Loucy (cell line): Measurements from ENCODE around the gene SRC.

ENCODE experiments used
- H2AFZ ChIP-seq: fragments of 200-600 bp; sonication (generic); 2 replicates; pipeline ENCODE4 v1.6.0; 2016; ENCODE audit warnings: antibody characterized with exemption, mild to moderate bottlenecking, low read length, moderate library complexity
- H3F3A ChIP-seq: fragments of 200-600 bp; 2 replicates; pipeline ENCODE4 v1.6.0; 2016; ENCODE audit warnings: antibody characterized with exemption, low read depth, mild to moderate bottlenecking
- H3K27me3 ChIP-seq: fragments of 200-600 bp; sonication (generic); 2 replicates; pipeline ENCODE4 v1.6.1; 2014; ENCODE audit warnings: low read length, mild to moderate bottlenecking; ENCODE audit not compliant: insufficient read depth, poor library complexity, severe bottlenecking
- H3K36me3 ChIP-seq: fragments of 200-600 bp; sonication (generic); 2 replicates; pipeline ENCODE4 v1.6.1; 2016; ENCODE audit warnings: low read length; ENCODE audit not compliant: insufficient read depth
- H3K4me1 ChIP-seq: fragments of 200-600 bp; sonication (generic); 2 replicates; pipeline ENCODE4 v1.5.1; 2014; ENCODE audit warnings: low read length, mild to moderate bottlenecking; ENCODE audit not compliant: insufficient read depth, poor library complexity, severe bottlenecking
- H3K4me2 ChIP-seq: fragments of 200-600 bp; sonication (generic); 2 replicates; pipeline ENCODE4 v1.6.0; 2014; ENCODE audit warnings: antibody characterized with exemption, low read length, low read depth, mild to moderate bottlenecking; ENCODE audit not compliant: poor library complexity, severe bottlenecking
- H3K4me3 ChIP-seq: fragments of 200-600 bp; sonication (generic); 2 replicates; pipeline ENCODE4 v1.5.1; 2014; ENCODE audit warnings: low read length, mild to moderate bottlenecking, mixed read lengths; ENCODE audit not compliant: poor library complexity, severe bottlenecking
- H3K79me2 ChIP-seq: fragments of 200-600 bp; sonication (generic); 2 replicates; pipeline ENCODE4 v1.6.1; 2014; ENCODE audit warnings: low read length; ENCODE audit not compliant: insufficient read depth
- H3K9ac ChIP-seq: fragments of 200-600 bp; sonication (generic); 2 replicates; pipeline ENCODE4 v1.6.0; 2014; ENCODE audit warnings: mild to moderate bottlenecking, low read depth, low read length, moderate library complexity; ENCODE audit not compliant: poor library complexity, severe bottlenecking
- H3K9me2 ChIP-seq: fragments of 200-600 bp; sonication (generic); replicated peaks from 2 replicates; pipeline ENCODE4 v1.6.1; 2016; ENCODE audit warnings: low read depth, low read length, mixed read lengths
- H3K9me3 ChIP-seq: fragments of 200-600 bp; sonication (generic); 2 replicates; pipeline ENCODE4 v1.6.1; 2014; ENCODE audit warnings: mild to moderate bottlenecking, antibody characterized with exemption, low read length, low read depth; ENCODE audit not compliant: insufficient read depth
- H4K20me1 ChIP-seq: fragments of 200-600 bp; sonication (generic); 2 replicates; pipeline ENCODE4 v1.6.0; 2014; ENCODE audit warnings: antibody characterized with exemption, low read length, mild to moderate bottlenecking; ENCODE audit not compliant: insufficient read depth, poor library complexity, severe bottlenecking
- EZH2phosphoT487 ChIP-seq: fragments of 200-600 bp; IDR thresholded peaks from 2 replicates; pipeline ENCODE4 v1.6.1; 2018; ENCODE audit warnings: antibody characterized with exemption, mild to moderate bottlenecking, moderate library complexity, borderline replicate concordance
- TF ChIP-seq, protein P1 (sequence below): fragments of 200-600 bp; sonication (generic); conservative IDR thresholded peaks from 2 replicates; pipeline ENCODE4 v1.5.1; 2014; ENCODE audit warnings: mild to moderate bottlenecking, antibody characterized with exemption, low read length

Gene SRC

DNA sequence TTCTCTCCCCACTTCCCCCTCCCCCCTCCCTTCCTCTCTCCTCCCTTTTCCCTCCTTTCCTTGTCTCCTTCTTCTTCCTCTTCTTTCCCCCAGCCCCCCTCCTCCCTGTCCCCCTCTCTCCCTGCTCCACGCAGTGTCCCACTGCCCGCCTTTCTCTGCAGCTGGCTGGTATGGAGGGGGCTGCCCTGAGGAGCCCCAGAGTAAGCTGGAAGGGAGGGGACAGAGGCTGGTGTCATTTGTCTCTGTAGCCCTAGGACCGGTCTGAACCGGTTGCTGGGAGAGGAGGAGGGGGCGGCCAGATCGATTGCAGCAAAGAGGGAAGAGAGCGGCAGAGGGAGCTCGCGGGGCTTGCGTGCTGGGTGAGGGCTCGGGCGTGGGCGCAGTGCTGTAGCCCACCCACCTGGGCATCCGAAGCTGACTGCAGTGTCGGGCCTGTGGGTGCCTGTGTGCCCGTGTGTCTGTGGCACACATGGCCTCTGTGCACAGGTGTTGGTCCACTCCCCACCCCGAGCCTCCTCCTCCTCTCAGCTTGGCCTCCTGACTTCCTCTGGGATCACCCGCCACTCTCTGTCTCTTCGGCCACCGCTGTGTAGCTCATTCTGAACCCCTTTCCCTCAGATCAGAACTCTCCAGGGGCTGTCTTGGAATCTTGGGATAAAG lies 50.6 kb downstream of the SRC start:
- Histone ChIP-seq H4K20me1 (no peaks in the 10 kb centered on the region), H3K9me2 (no peaks in the 10 kb centered on the region), H3K36me3 (no peaks in the 10 kb centered on the region), H3K4me2 (no peak overlapping the region), H3K9ac (no peak overlapping the region), H3F3A (no peaks in the 10 kb centered on the region), H3K4me3 (no peak overlapping the region), H2AFZ (no peak overlapping the region), H3K79me2 (no peaks in the 10 kb centered on the region), H3K9me3 (no peaks in the 10 kb centered on the region), H3K27me3 (no peaks in the 10 kb centered on the region), H3K4me1 (peaks cover 6% of the 10 kb centered on the region)
- TF ChIP-seq, protein P1, sequence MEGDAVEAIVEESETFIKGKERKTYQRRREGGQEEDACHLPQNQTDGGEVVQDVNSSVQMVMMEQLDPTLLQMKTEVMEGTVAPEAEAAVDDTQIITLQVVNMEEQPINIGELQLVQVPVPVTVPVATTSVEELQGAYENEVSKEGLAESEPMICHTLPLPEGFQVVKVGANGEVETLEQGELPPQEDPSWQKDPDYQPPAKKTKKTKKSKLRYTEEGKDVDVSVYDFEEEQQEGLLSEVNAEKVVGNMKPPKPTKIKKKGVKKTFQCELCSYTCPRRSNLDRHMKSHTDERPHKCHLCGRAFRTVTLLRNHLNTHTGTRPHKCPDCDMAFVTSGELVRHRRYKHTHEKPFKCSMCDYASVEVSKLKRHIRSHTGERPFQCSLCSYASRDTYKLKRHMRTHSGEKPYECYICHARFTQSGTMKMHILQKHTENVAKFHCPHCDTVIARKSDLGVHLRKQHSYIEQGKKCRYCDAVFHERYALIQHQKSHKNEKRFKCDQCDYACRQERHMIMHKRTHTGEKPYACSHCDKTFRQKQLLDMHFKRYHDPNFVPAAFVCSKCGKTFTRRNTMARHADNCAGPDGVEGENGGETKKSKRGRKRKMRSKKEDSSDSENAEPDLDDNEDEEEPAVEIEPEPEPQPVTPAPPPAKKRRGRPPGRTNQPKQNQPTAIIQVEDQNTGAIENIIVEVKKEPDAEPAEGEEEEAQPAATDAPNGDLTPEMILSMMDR = no peak
- no peak for TF ChIP-seq EZH2phosphoT487

DNA sequence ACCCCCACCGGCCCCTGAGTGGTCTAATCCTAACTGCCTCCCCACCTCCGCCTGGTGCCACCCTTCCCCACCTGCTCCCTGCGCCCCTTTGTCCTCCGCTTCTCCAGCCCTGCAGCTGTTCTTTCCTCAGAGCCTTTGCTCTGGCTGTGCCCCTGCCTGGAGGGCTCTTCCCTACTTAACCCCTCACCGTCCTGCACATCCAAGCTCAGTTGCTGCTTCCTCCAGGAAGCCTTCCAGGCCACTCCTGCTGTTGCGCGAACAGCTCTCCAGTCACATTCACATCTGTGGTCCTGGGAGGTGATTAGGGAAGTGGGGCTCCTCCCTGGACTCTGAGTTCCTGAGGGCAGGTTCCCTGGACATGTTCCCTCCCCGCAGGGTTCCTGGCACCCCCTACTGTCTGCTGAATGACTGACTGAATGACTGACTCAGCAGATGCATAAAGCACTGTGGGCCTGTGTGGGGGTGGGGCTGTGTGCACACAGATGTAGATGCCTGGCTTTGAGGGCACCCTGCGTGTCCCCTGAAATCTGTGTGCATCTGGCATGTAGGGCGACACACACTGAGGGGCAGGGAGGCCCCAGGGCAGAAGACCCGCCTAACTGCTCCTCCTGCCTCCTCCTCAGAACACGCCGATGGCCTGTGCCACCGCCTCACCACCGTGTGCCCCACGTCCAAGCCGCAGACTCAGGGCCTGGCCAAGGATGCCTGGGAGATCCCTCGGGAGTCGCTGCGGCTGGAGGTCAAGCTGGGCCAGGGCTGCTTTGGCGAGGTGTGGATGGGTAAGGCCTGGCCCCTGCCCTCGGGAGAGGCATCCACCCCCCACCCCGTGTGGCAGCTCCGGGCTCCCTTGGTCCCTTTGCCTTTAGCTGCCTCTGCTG lies 51.4 kb downstream of the SRC start:
- Histone ChIP-seq H4K20me1 (no peaks in the 10 kb centered on the region), H3K9me2 (no peaks in the 10 kb centered on the region), H3K36me3 (no peaks in the 10 kb centered on the region), H2AFZ (no peak overlapping the region), H3K79me2 (no peaks in the 10 kb centered on the region), H3F3A (no peaks in the 10 kb centered on the region), H3K9ac (no peak overlapping the region), H3K4me1 (peaks cover 6% of the 10 kb centered on the region), H3K27me3 (no peaks in the 10 kb centered on the region), H3K4me3 (no peak overlapping the region), H3K4me2 (no peak overlapping the region), H3K9me3 (no peaks in the 10 kb centered on the region)
- TF ChIP-seq EZH2phosphoT487 = no peak
- TF ChIP-seq, protein P1 = peak; percentile 15; the same call in 1 of the 2 replicates

DNA sequence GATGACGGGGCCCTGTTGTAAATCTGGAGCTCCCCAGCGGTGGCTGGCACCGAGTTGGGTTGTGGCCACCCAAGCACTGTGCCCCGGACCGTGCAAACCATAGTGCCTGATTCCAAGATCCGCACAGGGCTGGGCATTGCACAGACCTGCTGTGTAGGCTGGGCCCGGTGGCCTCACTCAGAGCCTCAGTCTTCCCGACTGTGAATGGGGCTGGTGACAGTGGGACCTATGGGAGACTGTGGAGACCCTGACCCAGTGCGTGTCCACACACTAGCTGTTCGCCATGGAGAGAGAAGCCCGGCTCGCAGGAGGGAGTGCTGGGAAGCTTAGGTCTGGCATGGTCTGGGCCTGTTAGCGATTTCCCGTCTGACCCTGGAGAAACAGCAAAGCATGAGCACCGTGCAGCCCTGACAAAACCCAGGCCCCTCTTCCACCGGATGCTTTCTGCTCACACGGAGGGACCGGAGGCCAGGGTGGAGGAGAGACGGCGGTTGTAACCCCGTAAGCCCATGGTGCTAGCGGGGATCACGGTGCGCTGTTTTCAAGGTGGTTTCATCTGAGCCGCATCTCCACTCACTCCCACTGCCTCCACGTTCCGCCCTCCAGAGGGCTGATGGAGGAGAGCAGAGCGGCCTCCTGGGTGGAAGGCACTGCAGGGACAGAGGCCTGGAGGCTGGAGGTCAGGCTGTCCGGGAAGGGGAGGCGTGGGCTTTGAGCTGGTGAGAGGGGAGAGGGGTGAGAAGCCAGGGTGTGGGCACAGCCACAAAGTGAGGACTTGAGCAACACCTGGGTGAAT lies 52.2 kb downstream of the SRC start:
- Histone ChIP-seq H3K36me3 (no peaks in the 10 kb centered on the region), H3K4me1 (peaks cover 6% of the 10 kb centered on the region), H3K4me2 (no peak overlapping the region), H2AFZ (no peak overlapping the region), H3K4me3 (no peak overlapping the region), H3K27me3 (no peaks in the 10 kb centered on the region), H3K9me2 (no peaks in the 10 kb centered on the region), H3F3A (no peaks in the 10 kb centered on the region), H3K9ac (no peak overlapping the region), H3K79me2 (no peaks in the 10 kb centered on the region), H4K20me1 (no peaks in the 10 kb centered on the region), H3K9me3 (no peaks in the 10 kb centered on the region)
- TF ChIP-seq, protein P1 = no peak
- TF ChIP-seq EZH2phosphoT487 = no peak
